ENCODE measurements around the gene NOP56.

Gene NOP56

DNA sequence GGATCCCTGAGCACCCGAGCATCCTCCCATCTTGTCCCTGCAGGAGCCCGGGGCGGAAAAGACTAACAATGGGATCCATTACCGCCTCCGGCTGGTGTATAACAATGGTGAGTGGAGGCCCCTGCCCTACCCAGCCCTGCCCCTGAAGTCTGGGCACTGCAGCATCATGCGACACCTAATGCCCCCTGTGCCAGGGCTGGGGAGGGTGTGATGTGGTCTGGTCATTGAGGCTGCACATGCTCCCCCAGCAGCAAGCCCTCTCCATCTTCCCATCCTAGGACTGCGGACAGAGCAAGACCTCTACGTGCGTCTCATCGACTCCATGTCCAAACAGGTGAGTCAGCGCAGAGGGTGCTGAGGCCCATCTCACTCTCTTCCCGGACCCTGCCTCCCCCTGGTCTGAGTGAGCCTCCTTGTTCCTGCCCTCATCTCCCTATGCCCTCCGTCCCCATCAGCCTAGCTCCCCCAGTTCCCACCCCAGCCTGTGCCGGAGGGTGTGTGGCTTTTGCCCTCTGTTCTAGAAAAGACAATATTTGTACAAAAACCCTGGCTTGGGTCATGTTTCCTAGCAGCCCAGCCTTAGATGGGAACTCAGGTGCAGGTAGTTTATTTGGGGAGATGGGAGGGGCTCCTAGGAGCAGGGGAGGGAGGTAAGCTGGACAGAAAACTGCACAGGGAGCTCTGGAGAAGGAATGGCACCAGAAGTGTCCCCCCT lies 53.7 kb downstream of the NOP56 start:
- no peak for DNase-seq

DNA sequence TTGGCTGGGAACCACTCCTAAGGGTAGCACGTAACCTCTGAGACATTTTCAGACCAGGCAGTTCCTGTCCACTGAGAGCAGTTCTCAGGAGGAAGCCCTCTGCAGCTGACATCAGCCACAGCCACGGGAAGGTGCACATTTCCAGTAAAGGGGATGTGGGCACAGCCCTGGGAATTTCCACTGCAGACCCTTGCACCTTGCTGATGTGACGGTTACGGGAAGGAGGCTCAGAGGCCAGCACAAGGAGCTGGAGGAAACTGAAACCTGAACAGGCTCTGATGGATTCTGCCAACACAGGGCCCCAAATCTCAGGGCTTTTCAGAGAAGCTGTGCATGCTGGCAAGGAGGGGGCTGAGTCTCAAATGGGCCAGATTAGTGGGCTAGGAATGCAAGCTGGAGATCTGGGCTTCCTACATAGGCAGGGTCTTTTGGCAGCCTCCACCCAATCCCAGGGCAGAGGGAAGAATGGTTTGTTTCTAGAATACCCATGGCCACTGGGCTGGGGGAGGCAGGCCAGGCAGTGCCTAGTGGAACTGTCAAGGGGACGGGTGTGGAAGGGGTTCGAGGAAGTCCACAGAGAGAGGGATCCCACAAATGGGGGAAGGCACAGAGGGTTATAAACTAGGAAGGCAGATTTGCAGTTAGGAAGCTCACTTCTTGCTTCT lies 54.4 kb downstream of the NOP56 start:
- no peak for DNase-seq

DNA sequence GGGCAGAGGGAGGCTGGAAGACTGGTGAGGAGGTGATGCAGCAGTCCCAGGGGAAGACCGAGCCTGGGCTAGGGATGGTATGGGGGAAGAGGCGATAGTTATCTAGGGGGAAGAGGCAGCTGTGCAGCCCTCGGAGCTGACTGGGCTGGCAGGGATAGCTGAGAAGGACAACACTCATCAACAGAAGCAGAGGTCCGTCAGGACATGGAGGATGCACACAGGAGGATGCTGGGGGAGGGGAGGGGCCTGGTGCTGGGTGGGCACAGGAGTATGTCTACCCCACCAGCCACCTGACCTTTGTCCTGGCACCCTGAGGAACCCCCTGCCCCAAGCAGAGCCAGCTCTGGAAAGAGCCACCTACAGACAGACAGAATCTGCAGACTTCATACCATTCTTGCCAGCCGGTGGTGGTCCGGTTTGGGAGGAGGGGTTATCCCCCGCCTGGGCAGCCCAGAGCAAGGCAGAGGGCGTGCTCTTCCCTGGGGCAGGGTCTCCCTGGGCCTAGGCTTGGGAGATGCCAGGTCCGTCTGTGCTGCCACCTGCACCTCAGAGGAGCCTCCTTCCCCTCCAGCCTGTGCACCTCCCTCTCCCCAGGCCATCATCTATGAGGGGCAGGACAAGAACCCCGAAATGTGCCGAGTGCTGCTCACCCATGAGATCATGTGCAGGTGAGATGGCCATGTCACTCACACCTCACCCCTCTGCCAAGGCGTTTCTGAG lies 55.1 kb downstream of the NOP56 start:
- DNase-seq, result no peak

Measured in activated CD4-positive, CD25-positive, alpha-beta regulatory T cell (primary cell).